ENCODE measurements around the gene TXNRD2.

TXNRD2 gene

DNA sequence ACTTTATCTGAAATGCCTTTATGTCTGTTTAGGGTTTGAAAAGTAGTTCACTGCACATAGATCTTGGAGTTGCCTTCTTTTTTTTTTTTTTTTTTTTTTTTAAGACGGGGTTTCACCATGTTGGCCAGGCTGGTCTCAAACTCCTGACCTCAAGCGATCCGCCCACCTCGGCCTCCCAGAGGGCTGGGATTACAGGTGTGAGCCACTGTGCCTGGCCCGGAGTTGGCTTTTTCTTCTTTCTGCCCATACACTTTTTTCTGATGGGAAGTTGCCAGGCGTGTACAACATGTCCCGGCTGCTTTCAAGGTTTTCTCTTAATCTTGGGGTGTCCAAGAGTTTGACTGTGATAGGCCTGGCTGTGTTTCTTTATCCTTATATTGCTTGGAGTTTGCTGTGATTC is 74.0 kb downstream of the TXNRD2 start:
- no peak overlapping the region for H3K4me2 ChIP-seq
- no peaks in the 10 kb centered on the region for H3K36me3 ChIP-seq
- no peaks in the 10 kb centered on the region for H3K27me3 ChIP-seq
- TF ChIP-seq Cebpa-rat (IDR thresholded peaks at IDR 0.05), result no peak
- H3K9me3 ChIP-seq, result no peaks in the 10 kb centered on the region
- no peak overlapping the region for H3K27ac ChIP-seq
- H3K9ac ChIP-seq, result no peak overlapping the region
- H4K20me1 ChIP-seq, result no peaks in the 10 kb centered on the region
- H3K4me3 ChIP-seq, result no peak overlapping the region
- peaks cover 6% of the 10 kb centered on the region for H3K4me1 ChIP-seq

DNA sequence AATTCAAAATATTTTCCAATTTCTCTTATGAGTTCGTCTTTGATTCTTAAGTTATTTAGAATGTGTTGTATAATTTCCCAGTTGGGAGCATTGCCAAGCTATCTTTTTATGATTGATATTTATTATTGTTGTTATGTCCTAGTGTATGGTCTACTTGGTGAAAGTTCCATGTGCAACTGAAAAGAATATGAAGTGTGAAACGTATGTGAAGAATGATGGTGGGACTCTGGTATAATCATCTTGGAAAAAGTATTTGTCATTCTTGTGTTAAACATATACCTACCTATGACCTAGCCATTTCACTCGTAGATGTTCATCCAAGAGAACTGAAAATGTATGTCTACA is 75.0 kb downstream of the TXNRD2 start:
- Histone ChIP-seq H3K27me3 (no peaks in the 10 kb centered on the region), H3K9me3 (no peaks in the 10 kb centered on the region), H3K9ac (no peak overlapping the region), H3K4me2 (no peak overlapping the region), H3K4me1 (no peaks in the 10 kb centered on the region), H3K27ac (no peak overlapping the region), H4K20me1 (no peaks in the 10 kb centered on the region), H3K36me3 (no peaks in the 10 kb centered on the region), H3K4me3 (no peak overlapping the region)
- TF ChIP-seq Cebpa-rat (IDR thresholded peaks at IDR 0.05), result no peak

DNA sequence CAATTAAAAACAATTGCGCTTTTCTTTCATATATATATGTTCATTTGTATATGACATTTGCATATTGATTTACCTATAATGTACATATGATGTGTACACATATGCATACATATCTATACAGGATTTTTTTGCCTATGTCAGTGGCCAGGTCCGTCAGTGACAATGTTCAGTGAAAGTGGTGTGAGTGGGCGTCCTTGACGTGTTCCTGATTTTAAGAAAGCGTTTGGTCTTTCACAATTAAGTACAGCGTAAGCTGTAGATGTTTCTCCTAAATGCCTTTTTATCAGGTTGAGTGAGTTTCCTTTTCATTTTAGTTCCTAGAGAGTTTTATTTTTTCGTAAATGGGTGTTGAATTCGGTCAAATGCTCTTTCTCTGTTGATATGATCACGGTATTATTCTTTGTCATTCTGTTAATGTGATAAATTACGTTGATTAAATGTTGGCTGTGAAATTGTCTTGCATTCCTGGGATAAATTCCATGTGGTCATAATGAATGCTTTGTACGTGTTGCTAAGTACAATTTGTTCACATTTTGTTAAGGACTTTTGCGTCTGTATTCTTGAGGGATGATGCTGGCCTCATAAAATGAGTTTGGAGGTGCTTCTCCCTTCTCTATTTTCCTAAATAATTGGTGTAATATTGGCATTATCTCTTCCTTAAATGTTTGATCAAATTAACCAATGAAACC is 76.3 kb downstream of the TXNRD2 start:
- peaks cover 8% of the 10 kb centered on the region; the same call in 1 of the 2 replicates for H3K36me3 ChIP-seq
- TF ChIP-seq Cebpa-rat (IDR thresholded peaks at IDR 0.05), result no peak
- no peak overlapping the region for H3K4me2 ChIP-seq
- H3K4me1 ChIP-seq, result no peaks in the 10 kb centered on the region
- no peak overlapping the region for H3K27ac ChIP-seq
- no peaks in the 10 kb centered on the region for H3K9me3 ChIP-seq
- no peak overlapping the region for H3K4me3 ChIP-seq
- H4K20me1 ChIP-seq, result no peaks in the 10 kb centered on the region
- H3K27me3 ChIP-seq, result no peaks in the 10 kb centered on the region
- no peak overlapping the region for H3K9ac ChIP-seq

DNA sequence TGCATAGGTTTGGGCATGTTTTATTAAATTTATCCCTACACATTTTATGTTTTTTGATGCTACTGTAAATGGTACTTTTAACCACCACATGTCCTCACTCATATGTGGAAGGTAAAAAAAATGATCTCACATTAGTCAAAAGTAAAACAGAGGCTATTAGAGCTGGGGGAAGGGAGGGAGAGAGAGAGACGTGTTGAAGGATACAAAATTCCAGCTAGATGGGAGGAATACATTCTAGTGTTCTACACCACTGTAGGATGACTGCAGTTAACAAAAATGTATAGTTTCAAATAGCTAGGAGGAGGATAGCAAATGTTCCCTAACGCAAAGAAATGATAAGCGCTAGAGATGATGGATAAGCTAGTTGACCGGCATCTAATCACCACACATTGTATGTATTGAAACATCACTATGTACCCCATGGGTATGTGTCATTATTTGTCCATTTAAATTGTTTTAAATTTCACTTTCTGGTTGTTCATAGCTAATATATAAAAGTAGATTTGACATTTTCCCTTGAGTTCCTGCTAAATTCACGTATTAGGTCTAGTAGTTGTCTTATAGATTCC is 77.0 kb downstream of the TXNRD2 start:
- TF ChIP-seq Cebpa-rat (IDR thresholded peaks at IDR 0.05), result no peak
- H4K20me1 ChIP-seq, result no peaks in the 10 kb centered on the region
- H3K9me3 ChIP-seq, result no peaks in the 10 kb centered on the region
- no peak overlapping the region for H3K9ac ChIP-seq
- no peak overlapping the region for H3K27ac ChIP-seq
- H3K4me1 ChIP-seq, result no peaks in the 10 kb centered on the region
- no peak overlapping the region for H3K4me3 ChIP-seq
- peaks cover 11% of the 10 kb centered on the region; the same call in 1 of the 2 replicates for H3K36me3 ChIP-seq
- no peak overlapping the region for H3K4me2 ChIP-seq
- no peaks in the 10 kb centered on the region for H3K27me3 ChIP-seq

DNA sequence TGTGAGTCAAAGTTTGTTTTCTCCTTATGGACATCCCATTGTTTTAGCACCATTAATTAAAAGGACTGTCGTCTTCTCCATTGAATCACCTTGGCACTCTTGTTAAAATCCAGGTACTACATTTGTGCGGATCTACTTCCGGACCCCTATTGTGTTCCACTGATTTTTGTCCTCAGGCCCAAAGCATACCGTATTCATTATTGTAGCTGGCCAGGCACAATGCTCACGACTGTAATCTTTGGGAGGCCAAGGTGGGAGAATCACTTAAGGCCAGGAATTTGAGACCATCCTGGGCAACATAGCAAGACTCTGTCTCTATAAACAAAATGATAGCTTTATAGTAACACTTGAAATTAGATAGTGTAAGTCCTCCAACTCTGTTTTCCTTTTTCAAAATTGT is 78.0 kb downstream of the TXNRD2 start:
- no peak overlapping the region for H3K9ac ChIP-seq
- no peak for TF ChIP-seq Cebpa-rat (IDR thresholded peaks at IDR 0.05)
- no peaks in the 10 kb centered on the region for H4K20me1 ChIP-seq
- no peaks in the 10 kb centered on the region for H3K9me3 ChIP-seq
- no peak overlapping the region for H3K4me2 ChIP-seq
- no peak overlapping the region for H3K27ac ChIP-seq
- H3K36me3 ChIP-seq, result peaks cover 11% of the 10 kb centered on the region; the same call in 1 of the 2 replicates
- H3K4me1 ChIP-seq, result no peaks in the 10 kb centered on the region
- H3K27me3 ChIP-seq, result no peaks in the 10 kb centered on the region
- H3K4me3 ChIP-seq, result no peak overlapping the region

DNA sequence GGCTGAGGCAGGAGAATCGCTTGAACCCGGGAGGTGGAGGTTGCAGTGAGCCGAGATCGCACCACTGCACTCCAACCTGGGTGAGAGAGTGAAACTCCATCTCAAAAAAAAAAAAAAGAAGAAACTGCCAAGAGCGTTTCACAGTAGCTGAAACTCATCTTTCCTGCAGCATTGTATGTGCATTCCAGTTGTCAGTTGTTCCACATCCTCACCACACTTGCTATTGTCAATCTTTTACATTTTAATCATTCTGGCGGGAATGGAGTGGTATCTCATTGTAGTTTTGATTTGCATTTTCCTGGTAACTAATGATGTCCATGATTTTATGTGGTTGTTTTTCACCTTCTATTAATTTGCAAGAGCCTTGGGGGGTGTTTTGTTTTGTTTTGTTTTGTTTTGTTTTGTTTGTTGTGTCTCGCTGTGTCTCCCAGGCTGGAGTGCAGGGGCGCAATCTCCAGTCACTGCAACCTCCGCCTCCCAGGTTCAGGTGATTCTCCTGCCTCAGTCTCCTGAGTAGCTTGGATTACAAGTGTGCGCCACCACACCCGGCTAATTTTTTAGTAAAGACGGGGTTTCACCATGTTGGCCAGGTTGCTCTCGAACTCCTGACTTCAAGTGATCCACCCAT is 78.9 kb downstream of the TXNRD2 start:
- Histone ChIP-seq H3K4me2 (no peak overlapping the region), H3K4me1 (no peaks in the 10 kb centered on the region), H3K4me3 (no peak overlapping the region), H3K27ac (no peak overlapping the region), H4K20me1 (no peaks in the 10 kb centered on the region), H3K9ac (no peak overlapping the region), H3K36me3 (peaks cover 11% of the 10 kb centered on the region; the same call in 1 of the 2 replicates), H3K9me3 (no peaks in the 10 kb centered on the region), H3K27me3 (no peaks in the 10 kb centered on the region)
- no peak for TF ChIP-seq Cebpa-rat (IDR thresholded peaks at IDR 0.05)

DNA sequence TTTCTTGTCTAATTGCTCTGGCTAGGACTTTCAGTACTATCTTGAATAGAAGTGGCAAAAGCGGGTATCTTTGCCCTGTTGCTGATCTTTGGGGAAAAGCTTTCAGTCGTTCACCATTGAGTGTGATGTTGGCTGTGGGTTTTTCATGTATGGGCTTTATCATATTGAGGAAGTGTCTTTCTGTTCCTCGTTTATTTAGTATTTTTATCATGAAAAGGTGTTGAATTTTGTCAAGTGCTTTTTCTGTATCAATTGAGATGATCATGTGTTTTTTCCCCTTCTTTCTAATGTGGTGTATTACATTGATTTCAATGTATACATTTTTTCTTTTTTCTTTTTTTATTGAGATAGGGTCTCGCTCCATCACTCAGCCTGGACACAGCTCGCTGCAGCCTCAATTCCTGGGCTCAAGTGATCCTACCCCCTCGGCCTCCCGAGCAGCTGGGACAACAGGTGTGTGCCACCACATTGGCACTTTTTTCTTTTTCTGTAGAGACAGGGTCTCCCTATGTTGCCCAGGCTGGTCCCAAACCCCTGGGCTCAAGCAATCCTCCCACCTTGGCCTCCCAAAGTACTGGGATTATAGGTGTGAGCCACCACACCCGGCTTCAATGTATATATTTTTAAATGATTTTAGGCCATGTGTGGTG is 81.6 kb downstream of the TXNRD2 start:
- Histone ChIP-seq H3K36me3 (peaks cover 11% of the 10 kb centered on the region; the same call in 1 of the 2 replicates), H4K20me1 (no peaks in the 10 kb centered on the region), H3K27ac (no peak overlapping the region), H3K27me3 (no peaks in the 10 kb centered on the region), H3K4me3 (no peak overlapping the region), H3K9ac (no peak overlapping the region), H3K9me3 (no peaks in the 10 kb centered on the region), H3K4me1 (peaks cover 14% of the 10 kb centered on the region), H3K4me2 (no peak overlapping the region)
- TF ChIP-seq Cebpa-rat (IDR thresholded peaks at IDR 0.05), result no peak

DNA sequence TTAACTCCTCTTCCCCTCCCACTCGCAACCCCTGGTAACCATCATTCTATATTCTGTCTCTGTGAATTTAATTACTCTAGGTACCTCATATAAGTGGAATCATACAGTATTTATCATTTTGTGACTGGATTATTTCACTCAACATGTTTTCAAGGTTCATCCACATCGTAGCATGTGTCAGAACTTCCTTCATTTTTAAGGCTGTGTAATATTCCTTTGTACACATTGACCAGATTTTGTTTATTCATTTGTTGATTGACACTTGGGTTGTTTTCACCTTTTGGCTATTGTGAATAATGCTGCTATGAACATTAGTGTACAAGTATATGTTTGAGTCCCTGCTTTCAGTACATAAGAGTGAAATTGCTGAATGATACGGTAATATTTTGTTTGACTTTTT is 84.2 kb downstream of the TXNRD2 start:
- Histone ChIP-seq H3K27ac (no peak overlapping the region), H3K4me3 (no peak overlapping the region), H3K4me2 (no peak overlapping the region), H3K27me3 (no peaks in the 10 kb centered on the region), H3K9me3 (no peaks in the 10 kb centered on the region), H3K4me1 (peaks cover 27% of the 10 kb centered on the region), H3K9ac (no peak overlapping the region), H3K36me3 (peaks cover 16% of the 10 kb centered on the region; the same call in 1 of the 2 replicates), H4K20me1 (peaks cover 21% of the 10 kb centered on the region)
- no peak for TF ChIP-seq Cebpa-rat (IDR thresholded peaks at IDR 0.05)

DNA sequence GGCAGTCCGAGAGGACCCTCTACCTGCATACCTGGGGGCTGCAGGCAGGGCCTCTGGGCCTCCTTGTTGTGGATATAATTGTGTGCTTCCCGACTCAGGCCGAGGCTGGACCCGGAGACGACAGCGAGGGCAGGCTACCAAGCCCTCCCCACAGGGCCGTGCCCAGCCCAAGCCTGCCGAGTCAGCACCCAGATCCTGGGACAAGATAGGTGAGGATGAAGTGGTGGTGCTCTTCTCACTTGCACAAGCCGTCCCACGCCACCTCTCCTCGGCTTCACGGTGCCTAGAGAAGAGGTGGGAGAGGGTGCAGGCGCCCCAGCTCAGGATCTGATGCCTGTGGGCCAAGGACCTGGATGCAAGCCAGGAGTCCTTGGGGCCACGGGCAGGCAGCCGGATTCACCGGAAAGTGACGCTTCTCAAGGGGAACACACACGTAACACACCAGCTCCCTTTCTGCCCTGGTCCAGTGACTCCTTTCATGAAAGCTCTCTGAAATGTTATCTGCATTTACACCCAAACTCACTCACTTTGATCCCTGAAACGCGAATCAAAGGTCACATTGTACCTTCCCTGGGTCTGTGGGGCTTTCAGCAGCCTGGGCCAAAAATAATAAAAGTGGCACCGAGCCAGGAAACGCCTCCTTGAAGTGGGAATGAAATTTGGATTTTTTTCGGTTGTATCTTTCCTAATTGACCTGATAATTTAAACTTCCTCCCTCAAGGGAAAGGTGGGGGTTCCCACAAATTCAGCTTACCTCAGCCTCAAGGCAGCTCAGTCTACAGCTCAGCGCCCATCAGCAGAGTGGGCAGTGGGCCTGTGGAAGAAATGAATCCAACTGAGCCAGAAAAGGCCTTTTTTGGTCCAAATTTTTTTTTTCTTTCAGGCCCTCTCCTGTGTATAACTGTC is 85.9 kb downstream of the TXNRD2 start:
- H3K4me1 ChIP-seq, result peaks cover 30% of the 10 kb centered on the region
- TF ChIP-seq Cebpa-rat (IDR thresholded peaks at IDR 0.05), result no peak
- peaks cover 38% of the 10 kb centered on the region for H4K20me1 ChIP-seq
- peak overlapping the region; percentile 96 for H3K9ac ChIP-seq
- H3K27me3 ChIP-seq, result no peaks in the 10 kb centered on the region
- H3K4me3 ChIP-seq, result peak overlapping the region; percentile 93
- peak overlapping the region; percentile 90 for H3K4me2 ChIP-seq
- peak overlapping the region; percentile 92 for H3K27ac ChIP-seq
- H3K36me3 ChIP-seq, result peaks cover 28% of the 10 kb centered on the region
- no peaks in the 10 kb centered on the region for H3K9me3 ChIP-seq
